ENCODE results near the gene CHRNB2.

DNA sequence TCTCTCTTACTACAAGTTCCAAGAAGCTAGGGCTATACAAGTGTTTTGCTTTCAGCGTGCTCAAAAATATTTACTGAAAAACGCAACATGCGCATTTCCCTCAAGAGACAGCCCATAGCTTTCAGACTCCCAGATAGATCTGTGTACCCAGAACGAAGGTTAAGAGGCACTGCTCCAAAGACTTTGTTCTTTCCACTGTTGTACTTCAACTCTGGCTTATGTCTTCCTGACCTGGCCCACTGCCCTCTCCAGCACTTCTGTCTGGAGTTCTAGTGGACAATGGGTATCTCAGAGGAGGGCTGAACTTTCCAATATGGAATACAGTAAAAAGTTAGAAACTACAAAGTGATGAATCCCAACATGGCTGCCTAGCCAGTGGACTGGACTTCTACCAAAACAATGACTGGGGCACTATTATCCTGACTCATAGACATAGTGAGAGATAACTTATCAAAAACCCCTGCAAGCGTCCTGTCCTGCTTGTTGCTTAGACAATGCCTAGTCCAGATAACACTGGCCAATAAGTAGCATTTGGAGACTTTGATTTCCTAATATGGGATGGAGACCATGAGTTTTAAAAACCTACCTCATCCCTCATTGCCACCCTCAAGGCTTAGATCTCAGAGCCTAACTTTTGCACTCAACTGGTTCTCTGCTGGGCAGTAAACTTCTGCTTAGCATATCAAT, 49.2 kb downstream of the CHRNB2 start:
- TF ChIP-seq, protein P1, sequence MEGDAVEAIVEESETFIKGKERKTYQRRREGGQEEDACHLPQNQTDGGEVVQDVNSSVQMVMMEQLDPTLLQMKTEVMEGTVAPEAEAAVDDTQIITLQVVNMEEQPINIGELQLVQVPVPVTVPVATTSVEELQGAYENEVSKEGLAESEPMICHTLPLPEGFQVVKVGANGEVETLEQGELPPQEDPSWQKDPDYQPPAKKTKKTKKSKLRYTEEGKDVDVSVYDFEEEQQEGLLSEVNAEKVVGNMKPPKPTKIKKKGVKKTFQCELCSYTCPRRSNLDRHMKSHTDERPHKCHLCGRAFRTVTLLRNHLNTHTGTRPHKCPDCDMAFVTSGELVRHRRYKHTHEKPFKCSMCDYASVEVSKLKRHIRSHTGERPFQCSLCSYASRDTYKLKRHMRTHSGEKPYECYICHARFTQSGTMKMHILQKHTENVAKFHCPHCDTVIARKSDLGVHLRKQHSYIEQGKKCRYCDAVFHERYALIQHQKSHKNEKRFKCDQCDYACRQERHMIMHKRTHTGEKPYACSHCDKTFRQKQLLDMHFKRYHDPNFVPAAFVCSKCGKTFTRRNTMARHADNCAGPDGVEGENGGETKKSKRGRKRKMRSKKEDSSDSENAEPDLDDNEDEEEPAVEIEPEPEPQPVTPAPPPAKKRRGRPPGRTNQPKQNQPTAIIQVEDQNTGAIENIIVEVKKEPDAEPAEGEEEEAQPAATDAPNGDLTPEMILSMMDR (conservative IDR thresholded peaks at IDR 0.05) = no peak
- TF ChIP-seq EZH2 (IDR thresholded peaks at IDR 0.05; ENCODE audit: low read depth) = no peak
